K562 (cell line): ENCODE measurements around the gene ERCC1. TPM values are rescaled to one million over a fixed set of nuclear protein-coding genes. Genes with fewer than 3 reads are reported as not detected.

ENCODE experiments used
- CBX5 ChIP-seq: IDR thresholded peaks from 2 replicates; pipeline ENCODE4 v1.6.1; 2014; ENCODE audit warnings: low read depth, borderline replicate concordance
- FOXM1 ChIP-seq, 2 experiments: fragments of 450-650 bp in 1 of 2; sonication (generic) in 1 of 2; formaldehyde crosslinking in 1 of 2; IDR thresholded peaks; 2 replicates each; pipeline versions ENCODE4 v1.6.1 to v1.9.0; 2017 to 2022; ENCODE audit warnings: low read depth in 2 of 2, mild to moderate bottlenecking in 2 of 2, missing genetic modification reagents in 1 of 2, moderate library complexity in 1 of 2
- GMEB1 ChIP-seq: fragments of 250-450 bp; sonication (Bioruptor Pico); IDR thresholded peaks from 2 replicates; pipeline ENCODE4 v1.4.0; 2020; ENCODE audit warnings: mild to moderate bottlenecking
- HMBOX1 ChIP-seq: sonication (generic); IDR thresholded peaks from 2 replicates; pipeline ENCODE4 v1.6.1; 2016
- NCOA4 ChIP-seq: fragments of 450-650 bp; IDR thresholded peaks from 2 replicates; pipeline ENCODE4 v1.6.1; 2018; ENCODE audit warnings: mild to moderate bottlenecking; ENCODE audit not compliant: partially characterized antibody
- POLR2AphosphoS2 ChIP-seq: IDR thresholded peaks from 2 replicates; pipeline ENCODE4 v1.6.1; 2012; ENCODE audit warnings: low read length, improper control_type of control experiment
- TBL1XR1 ChIP-seq, 2 experiments: IDR thresholded peaks; 2 replicates each; pipeline ENCODE4 v1.6.1; 2012; ENCODE audit warnings: improper control_type of control experiment in 2 of 2, low read length in 2 of 2, mild to moderate bottlenecking in 1 of 2
- TCF15 ChIP-seq: fragments of 250-450 bp; sonication (Bioruptor Pico); IDR thresholded peaks from 2 replicates; pipeline ENCODE4 v1.8.0; 2022; ENCODE audit warnings: moderate library complexity, mild to moderate bottlenecking, inconsistent platforms
- TFAP4 ChIP-seq: sonication (generic); formaldehyde crosslinking; IDR thresholded peaks from 2 replicates; pipeline ENCODE4 v1.8.0; 2022; ENCODE audit warnings: missing genetic modification reagents, mild to moderate bottlenecking, moderate library complexity, borderline replicate concordance
- U2AF2 ChIP-seq: fragments of 200-400 bp; formaldehyde crosslinking; optimal IDR thresholded peaks from 2 replicates; pipeline ENCODE3; 2017; ENCODE audit warnings: low read depth, mild to moderate bottlenecking, low read length
- XRCC4 ChIP-seq: IDR thresholded peaks from one replicate; pipeline ENCODE4 v1.6.1; 2011; ENCODE audit not compliant: insufficient read depth, insufficient read length; ENCODE audit errors: extremely low read depth
- ZFP1 ChIP-seq: fragments of 450-650 bp; formaldehyde crosslinking; IDR thresholded peaks from 2 replicates; pipeline ENCODE4 v1.4.0; 2020; ENCODE audit warnings: mild to moderate bottlenecking, mixed read lengths
- ZNF324 ChIP-seq: fragments of 250-450 bp; sonication (Bioruptor Pico); IDR thresholded peaks from 2 replicates; pipeline ENCODE4 v1.4.0; 2020; ENCODE audit warnings: mild to moderate bottlenecking
- ZNF76 ChIP-seq: fragments of 250-450 bp; sonication (Bioruptor Pico); IDR thresholded peaks from 2 replicates; pipeline ENCODE4 v1.4.0; 2020; ENCODE audit warnings: mild to moderate bottlenecking, moderate library complexity, borderline replicate concordance
- ZNF778 ChIP-seq: fragments of 450-650 bp; formaldehyde crosslinking; IDR thresholded peaks from 2 replicates; pipeline ENCODE4 v1.4.0; 2020; ENCODE audit warnings: mild to moderate bottlenecking, moderate library complexity
- polyA plus RNA-seq, 8 experiments: library from polyadenylated mRNA; depleted of rRNA in 4 of 8; stranded (reverse) in 5 of 8; unstranded in 3 of 8; fragments of >200 nt; fragmentation: Nextera tagmentation in 2 of 8; fragmentation: Illumina TruSeq in 1 of 8; extraction: Ambion mirVana in 2 of 8; extraction: Trizol in 1 of 8; gene quantifications; 2 replicates each; pipeline versions ENCODE4 v1.2.1 to v1.2.3, GENCODE V29; 2011 to 2014; ENCODE audit warnings: inconsistent platforms in 1 of 8, missing spikeins in 1 of 8
- total RNA-seq, 7 experiments: library from RNA; depleted of rRNA in 6 of 7; stranded (reverse); fragments of >200 nt in 6 of 7; fragmentation: Illumina TruSeq in 2 of 7; extraction: Trizol in 2 of 7; gene quantifications; 2 replicates each; pipeline versions ENCODE4 v1.2.1 to v1.2.3, GENCODE V29; 2011 to 2021; ENCODE audit warnings: low replicate concordance in 1 of 7
- TF ChIP-seq, protein P1 (sequence below): sonication (generic); formaldehyde crosslinking; IDR thresholded peaks from 2 replicates; pipeline ENCODE4 v1.8.0; 2022; ENCODE audit warnings: missing genetic modification reagents, mild to moderate bottlenecking, borderline replicate concordance
- TF ChIP-seq, protein P2 (sequence below): fragments of 150-350 bp; IDR thresholded peaks from 2 replicates; pipeline ENCODE4 v1.6.1; 2014; ENCODE audit warnings: low read depth, mild to moderate bottlenecking, low read length, borderline replicate concordance

ERCC1 gene
- total and polyA plus RNA-seq, 9 of the 15 experiments (the other 6 are each of a cell fraction or from before 2014, with no cell fraction given) = 9.3 to 92.6 (median 60.0) TPM

GRCh38 chr19:45403781-45404556, 19.7 kb downstream of the ERCC1 start (continued):
- no peak for TF ChIP-seq GMEB1 (CRISPR knock-in tag)
- no peak for TF ChIP-seq CBX5
- TF ChIP-seq TFAP4 (CRISPR knock-in tag) = peak; percentile 96
- peak; percentile 95 for TF ChIP-seq HMBOX1
- TF ChIP-seq, protein P1, sequence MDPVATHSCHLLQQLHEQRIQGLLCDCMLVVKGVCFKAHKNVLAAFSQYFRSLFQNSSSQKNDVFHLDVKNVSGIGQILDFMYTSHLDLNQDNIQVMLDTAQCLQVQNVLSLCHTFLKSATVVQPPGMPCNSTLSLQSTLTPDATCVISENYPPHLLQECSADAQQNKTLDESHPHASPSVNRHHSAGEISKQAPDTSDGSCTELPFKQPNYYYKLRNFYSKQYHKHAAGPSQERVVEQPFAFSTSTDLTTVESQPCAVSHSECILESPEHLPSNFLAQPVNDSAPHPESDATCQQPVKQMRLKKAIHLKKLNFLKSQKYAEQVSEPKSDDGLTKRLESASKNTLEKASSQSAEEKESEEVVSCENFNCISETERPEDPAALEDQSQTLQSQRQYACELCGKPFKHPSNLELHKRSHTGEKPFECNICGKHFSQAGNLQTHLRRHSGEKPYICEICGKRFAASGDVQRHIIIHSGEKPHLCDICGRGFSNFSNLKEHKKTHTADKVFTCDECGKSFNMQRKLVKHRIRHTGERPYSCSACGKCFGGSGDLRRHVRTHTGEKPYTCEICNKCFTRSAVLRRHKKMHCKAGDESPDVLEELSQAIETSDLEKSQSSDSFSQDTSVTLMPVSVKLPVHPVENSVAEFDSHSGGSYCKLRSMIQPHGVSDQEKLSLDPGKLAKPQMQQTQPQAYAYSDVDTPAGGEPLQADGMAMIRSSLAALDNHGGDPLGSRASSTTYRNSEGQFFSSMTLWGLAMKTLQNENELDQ = no peak
- no peak for TF ChIP-seq U2AF2
- TF ChIP-seq TBL1XR1 (IDR thresholded peaks at IDR 0.05; ENCODE audit: low read length in 2 of 2) = peak in 1 of 2 experiments; percentile 84; a peak in 2 of 4 replicates
- TF ChIP-seq XRCC4 = no peak
- TF ChIP-seq ZNF778 = no peak
- TF ChIP-seq ZNF324 (CRISPR knock-in tag) = no peak
- TF ChIP-seq ZFP1 (CRISPR knock-in tag) = no peak
- TF ChIP-seq NCOA4 = no peak
- no peak for TF ChIP-seq POLR2AphosphoS2
- TF ChIP-seq, protein P2, sequence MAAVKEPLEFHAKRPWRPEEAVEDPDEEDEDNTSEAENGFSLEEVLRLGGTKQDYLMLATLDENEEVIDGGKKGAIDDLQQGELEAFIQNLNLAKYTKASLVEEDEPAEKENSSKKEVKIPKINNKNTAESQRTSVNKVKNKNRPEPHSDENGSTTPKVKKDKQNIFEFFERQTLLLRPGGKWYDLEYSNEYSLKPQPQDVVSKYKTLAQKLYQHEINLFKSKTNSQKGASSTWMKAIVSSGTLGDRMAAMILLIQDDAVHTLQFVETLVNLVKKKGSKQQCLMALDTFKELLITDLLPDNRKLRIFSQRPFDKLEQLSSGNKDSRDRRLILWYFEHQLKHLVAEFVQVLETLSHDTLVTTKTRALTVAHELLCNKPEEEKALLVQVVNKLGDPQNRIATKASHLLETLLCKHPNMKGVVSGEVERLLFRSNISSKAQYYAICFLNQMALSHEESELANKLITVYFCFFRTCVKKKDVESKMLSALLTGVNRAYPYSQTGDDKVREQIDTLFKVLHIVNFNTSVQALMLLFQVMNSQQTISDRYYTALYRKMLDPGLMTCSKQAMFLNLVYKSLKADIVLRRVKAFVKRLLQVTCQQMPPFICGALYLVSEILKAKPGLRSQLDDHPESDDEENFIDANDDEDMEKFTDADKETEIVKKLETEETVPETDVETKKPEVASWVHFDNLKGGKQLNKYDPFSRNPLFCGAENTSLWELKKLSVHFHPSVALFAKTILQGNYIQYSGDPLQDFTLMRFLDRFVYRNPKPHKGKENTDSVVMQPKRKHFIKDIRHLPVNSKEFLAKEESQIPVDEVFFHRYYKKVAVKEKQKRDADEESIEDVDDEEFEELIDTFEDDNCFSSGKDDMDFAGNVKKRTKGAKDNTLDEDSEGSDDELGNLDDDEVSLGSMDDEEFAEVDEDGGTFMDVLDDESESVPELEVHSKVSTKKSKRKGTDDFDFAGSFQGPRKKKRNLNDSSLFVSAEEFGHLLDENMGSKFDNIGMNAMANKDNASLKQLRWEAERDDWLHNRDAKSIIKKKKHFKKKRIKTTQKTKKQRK = no peak
- TF ChIP-seq FOXM1 (IDR thresholded peaks at IDR 0.05; ENCODE audit: low read depth) = peak; percentile 53; the same call in 1 of the 2 replicates
- no peak for TF ChIP-seq FOXM1 (CRISPR knock-in tag; IDR thresholded peaks at IDR 0.05; ENCODE audit: low read depth)
- TF ChIP-seq ZNF76 (CRISPR knock-in tag) = no peak
- TF ChIP-seq TCF15 = no peak
